ENCODE measurements around the gene CHRNB1. TPM values are rescaled to one million over a fixed set of nuclear protein-coding genes. Genes with fewer than 3 reads are reported as not detected.

CHRNB1 gene
- total RNA-seq, 2 donors from 2014 or later: 6.9 to 10.4 TPM

- under 1% methylated on average over 49 of the region's 49 CpGs for WGBS
- DNase-seq (ENCODE audit: low spot score): peak; percentile 99
- no peaks in the 10 kb centered on the region for H3K27me3 ChIP-seq (replicated peaks; ENCODE audit: insufficient read depth)
- H3K36me3 ChIP-seq: no peaks in the 10 kb centered on the region
- H3K4me3 ChIP-seq: peak within 1 kb of the TSS; percentile 70 to 80
- H3K9me3 ChIP-seq: no peaks in the 10 kb centered on the region
- TF ChIP-seq POLR2A (IDR thresholded peaks at IDR 0.05) (peak; percentile 99), CTCF (IDR thresholded peaks at IDR 0.05) (peak in 2 of 4 experiments; percentile 31 to 45), POLR2AphosphoS5 (IDR thresholded peaks at IDR 0.05) (peak; percentile 98)
- intact Hi-C loops (cut with DNase I): loop anchor here (5.0 kb wide), 1 partner anchor 73 kb away; the partner anchor contains the start of gene ZBTB4
- peak within 1 kb of the TSS; percentile 83 to 86 for H3K27ac ChIP-seq
- H3K4me1 ChIP-seq (replicated peaks): no peaks in the 10 kb centered on the region
Measured at GRCh38 chr17:7403977-7404736, 40.7 kb upstream of the CHRNB1 start, which contains the start of gene TMEM256. Gene TMEM256, minus strand, starts transcription at chr17:7404097. Its CDS starts 13 bp downstream, at chr17:7404084.

DNA sequence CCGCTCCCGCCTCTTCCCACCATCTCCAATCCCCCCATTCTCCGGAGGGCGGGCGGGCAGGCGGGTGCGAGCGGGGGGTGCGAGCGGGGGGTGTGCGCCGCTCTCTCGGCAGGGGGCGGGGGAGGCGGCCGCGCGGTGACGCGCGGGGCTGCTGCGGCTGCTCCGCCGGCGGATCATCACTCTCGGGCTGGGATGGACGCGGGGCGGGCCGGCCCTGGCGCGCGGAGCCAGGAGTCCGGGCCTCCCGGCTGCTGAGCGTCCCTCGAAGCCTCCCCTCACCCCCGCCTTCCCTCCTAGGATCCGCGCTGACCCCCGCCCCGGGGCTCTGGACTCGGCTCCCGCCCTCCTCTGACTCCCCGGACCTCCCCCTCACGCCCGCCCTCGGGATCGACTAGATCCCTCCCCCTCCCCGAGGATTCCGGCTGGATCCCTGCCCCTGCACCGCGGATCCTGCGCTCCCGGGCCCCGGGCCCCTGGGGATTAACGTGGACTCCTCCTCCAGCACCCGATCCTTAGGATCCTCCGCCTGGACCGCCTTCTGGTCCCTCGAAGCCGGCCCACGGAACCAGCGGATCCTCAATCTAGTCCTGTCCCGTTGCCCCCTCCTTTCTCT, 40.0 kb upstream of the CHRNB1 start:
- Histone ChIP-seq H3K27ac (peak overlapping the region; percentile 83 to 86), H3K4me1 (replicated peaks) (no peaks in the 10 kb centered on the region), H3K9me3 (no peaks in the 10 kb centered on the region), H3K4me3 (peak overlapping the region; percentile 70 to 80), H3K27me3 (replicated peaks; ENCODE audit: insufficient read depth) (no peaks in the 10 kb centered on the region), H3K36me3 (no peaks in the 10 kb centered on the region)
- TF ChIP-seq POLR2A (IDR thresholded peaks at IDR 0.05) (peak; percentile 76), POLR2AphosphoS5 (IDR thresholded peaks at IDR 0.05) (no peak), CTCF (IDR thresholded peaks at IDR 0.05) (peak in 1 of 4 experiments; percentile 7)
- no peak for DNase-seq (ENCODE audit: low spot score)
- WGBS: 3% methylated on average over 53 of the region's 65 CpGs
- intact Hi-C loops (cut with DNase I): loop anchor here (5.0 kb wide), 1 partner anchor 72 kb away; the partner anchor contains the start of gene ZBTB4

DNA sequence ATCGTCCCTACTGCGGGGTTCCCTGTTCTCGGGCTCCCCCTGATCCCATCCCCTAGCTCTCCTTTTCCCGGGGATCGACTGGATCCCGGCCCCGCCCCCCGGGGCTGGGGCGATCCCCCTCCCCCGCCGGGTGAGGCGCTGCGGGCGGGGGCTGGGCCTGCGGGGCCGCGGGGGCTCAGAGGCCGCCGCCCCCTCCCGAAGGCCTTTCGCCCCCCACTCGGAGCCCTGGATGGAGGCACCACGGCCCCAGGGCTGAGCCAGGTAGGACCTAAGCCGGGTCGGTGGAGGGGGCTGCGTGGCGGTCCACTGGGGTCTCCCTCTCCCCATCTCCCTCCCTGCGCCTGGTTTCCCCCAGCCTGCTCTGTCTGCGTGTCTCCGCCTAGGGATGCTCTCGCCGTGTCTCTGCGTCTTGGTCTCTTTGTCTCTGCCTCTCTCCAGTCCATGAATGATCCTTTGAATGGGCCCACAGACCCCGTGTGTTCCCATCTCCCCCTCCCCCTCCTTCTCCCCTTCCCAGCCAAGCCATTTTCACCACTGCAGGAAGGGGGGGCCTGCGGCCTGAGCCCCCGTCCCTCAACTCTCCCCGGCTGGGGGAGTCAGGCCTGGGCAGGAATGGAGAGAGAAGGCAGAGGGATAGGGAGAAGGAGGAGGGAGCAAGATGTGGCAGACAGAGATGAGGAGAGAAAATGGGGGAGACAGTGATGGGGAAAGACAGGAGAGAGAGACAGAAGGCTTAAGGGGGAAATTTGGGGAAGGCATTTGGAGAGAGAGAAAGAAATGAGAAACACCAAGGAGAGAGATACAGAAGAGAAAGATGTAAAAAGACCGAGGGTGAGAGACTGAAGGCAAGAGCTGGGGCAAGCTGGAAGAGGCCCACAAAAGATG, 39.3 kb upstream of the CHRNB1 start:
- intact Hi-C loops (cut with DNase I): no loop called here
- H3K4me1 ChIP-seq (replicated peaks): no peaks in the 10 kb centered on the region
- WGBS: 13% methylated on average over 27 of the region's 38 CpGs

More for the DNA sequence above, 39.3 kb upstream of the CHRNB1 start:
- Histone ChIP-seq H3K4me3 (peak overlapping the region; percentile 70 to 80), H3K9me3 (no peaks in the 10 kb centered on the region), H3K27me3 (replicated peaks; ENCODE audit: insufficient read depth) (no peaks in the 10 kb centered on the region), H3K36me3 (no peaks in the 10 kb centered on the region), H3K27ac (peak overlapping the region; percentile 83 to 86)
- no peak for DNase-seq (ENCODE audit: low spot score)
- no peak for TF ChIP-seq CTCF (IDR thresholded peaks at IDR 0.05)
- no peak for TF ChIP-seq POLR2AphosphoS5 (IDR thresholded peaks at IDR 0.05)
- no peak for TF ChIP-seq POLR2A (IDR thresholded peaks at IDR 0.05)
